ENCODE measurements around the gene MLYCD. TPM values are rescaled to one million over a fixed set of nuclear protein-coding genes. Genes with fewer than 3 reads are reported as not detected.

MLYCD gene
- total RNA-seq, 1 donor from 2014 or later = 9.4 TPM

- Mint-ChIP-seq H3K4me1 (ENCODE audit: low read depth) (no peaks in the 10 kb centered on the region), H3K4me3 (ENCODE audit: low read depth) (no peak overlapping the region), H3K27me3 (no peaks in the 10 kb centered on the region), H3K9me3 (ENCODE audit: low read depth) (no peaks in the 10 kb centered on the region), H3K36me3 (ENCODE audit: insufficient read depth) (peaks cover 27% of the 10 kb centered on the region), H3K27ac (no peak overlapping the region)
- DNase-seq (ENCODE audit: low spot score, unreplicated experiment) = no peak
- TF ChIP-seq, protein P1, sequence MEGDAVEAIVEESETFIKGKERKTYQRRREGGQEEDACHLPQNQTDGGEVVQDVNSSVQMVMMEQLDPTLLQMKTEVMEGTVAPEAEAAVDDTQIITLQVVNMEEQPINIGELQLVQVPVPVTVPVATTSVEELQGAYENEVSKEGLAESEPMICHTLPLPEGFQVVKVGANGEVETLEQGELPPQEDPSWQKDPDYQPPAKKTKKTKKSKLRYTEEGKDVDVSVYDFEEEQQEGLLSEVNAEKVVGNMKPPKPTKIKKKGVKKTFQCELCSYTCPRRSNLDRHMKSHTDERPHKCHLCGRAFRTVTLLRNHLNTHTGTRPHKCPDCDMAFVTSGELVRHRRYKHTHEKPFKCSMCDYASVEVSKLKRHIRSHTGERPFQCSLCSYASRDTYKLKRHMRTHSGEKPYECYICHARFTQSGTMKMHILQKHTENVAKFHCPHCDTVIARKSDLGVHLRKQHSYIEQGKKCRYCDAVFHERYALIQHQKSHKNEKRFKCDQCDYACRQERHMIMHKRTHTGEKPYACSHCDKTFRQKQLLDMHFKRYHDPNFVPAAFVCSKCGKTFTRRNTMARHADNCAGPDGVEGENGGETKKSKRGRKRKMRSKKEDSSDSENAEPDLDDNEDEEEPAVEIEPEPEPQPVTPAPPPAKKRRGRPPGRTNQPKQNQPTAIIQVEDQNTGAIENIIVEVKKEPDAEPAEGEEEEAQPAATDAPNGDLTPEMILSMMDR (IDR thresholded peaks at IDR 0.05; ENCODE audit: unreplicated experiment) = no peak
These were observed 9.9 kb downstream of the MLYCD start for GRCh38 chr16:83908798-83909197.

GRCh38 chr16:83911290-83911689, 12.4 kb downstream of the MLYCD start:
- DNase-seq (ENCODE audit: low spot score, unreplicated experiment) = no peak
- TF ChIP-seq, protein P1 (IDR thresholded peaks at IDR 0.05; ENCODE audit: unreplicated experiment) = no peak
- Mint-ChIP-seq H3K4me3 (ENCODE audit: low read depth) (no peak overlapping the region), H3K4me1 (ENCODE audit: low read depth) (no peaks in the 10 kb centered on the region), H3K36me3 (ENCODE audit: insufficient read depth) (peaks cover 36% of the 10 kb centered on the region), H3K9me3 (ENCODE audit: low read depth) (no peaks in the 10 kb centered on the region), H3K27me3 (no peaks in the 10 kb centered on the region), H3K27ac (no peak overlapping the region)

- H3K36me3 Mint-ChIP-seq (ENCODE audit: insufficient read depth) = peaks cover 37% of the 10 kb centered on the region
- DNase-seq (ENCODE audit: low spot score, unreplicated experiment) = no peak
- H3K27ac Mint-ChIP-seq = no peak overlapping the region
- TF ChIP-seq, protein P1 (IDR thresholded peaks at IDR 0.05; ENCODE audit: unreplicated experiment) = no peak
- no peak overlapping the region for H3K4me3 Mint-ChIP-seq (ENCODE audit: low read depth)
- H3K4me1 Mint-ChIP-seq (ENCODE audit: low read depth) = no peaks in the 10 kb centered on the region
- H3K27me3 Mint-ChIP-seq = no peaks in the 10 kb centered on the region
- no peaks in the 10 kb centered on the region for H3K9me3 Mint-ChIP-seq (ENCODE audit: low read depth)
These were observed 13.8 kb downstream of the MLYCD start for GRCh38 chr16:83912519-83913244.

DNA sequence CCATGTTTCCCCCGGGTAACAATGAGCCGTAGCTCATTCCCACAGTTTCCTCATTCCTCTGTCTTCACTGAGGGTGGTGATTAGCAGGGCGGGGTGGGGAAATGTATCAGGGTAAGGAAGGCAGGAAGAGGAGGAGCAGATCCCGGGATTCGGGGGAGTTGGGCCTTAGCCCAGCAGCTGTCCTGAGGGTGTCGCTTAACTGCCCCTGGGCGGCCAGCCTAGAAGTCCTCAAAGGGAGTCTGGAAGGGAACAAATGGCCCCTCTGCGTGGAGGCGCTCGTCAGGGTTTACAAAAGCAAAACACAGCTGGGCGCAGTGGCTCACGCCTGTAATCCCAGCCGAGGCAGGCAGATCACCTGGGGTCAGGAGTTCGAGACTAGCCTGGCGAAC, 14.3 kb downstream of the MLYCD start:
- Mint-ChIP-seq H3K27me3 (no peaks in the 10 kb centered on the region), H3K27ac (no peak overlapping the region), H3K36me3 (ENCODE audit: insufficient read depth) (peaks cover 41% of the 10 kb centered on the region), H3K9me3 (ENCODE audit: low read depth) (no peaks in the 10 kb centered on the region), H3K4me1 (ENCODE audit: low read depth) (no peaks in the 10 kb centered on the region), H3K4me3 (ENCODE audit: low read depth) (no peak overlapping the region)
- no peak for DNase-seq (ENCODE audit: low spot score, unreplicated experiment)
- TF ChIP-seq, protein P1 (IDR thresholded peaks at IDR 0.05; ENCODE audit: unreplicated experiment) = no peak

GRCh38 chr16:83914091-83914710, 15.3 kb downstream of the MLYCD start:
- TF ChIP-seq, protein P1 (IDR thresholded peaks at IDR 0.05; ENCODE audit: unreplicated experiment) = no peak
- Mint-ChIP-seq H3K27ac (no peak overlapping the region), H3K4me3 (ENCODE audit: low read depth) (no peak overlapping the region), H3K9me3 (ENCODE audit: low read depth) (no peaks in the 10 kb centered on the region), H3K4me1 (ENCODE audit: low read depth) (no peaks in the 10 kb centered on the region), H3K27me3 (no peaks in the 10 kb centered on the region), H3K36me3 (ENCODE audit: insufficient read depth) (peaks cover 44% of the 10 kb centered on the region)
- DNase-seq (ENCODE audit: low spot score, unreplicated experiment) = no peak

Data from progenitor cell of endocrine pancreas (in vitro differentiated cells).